Measurements from ENCODE around the gene AKAP6.
"Not testable (repeated sequence)": the region's sequence is repeated elsewhere in the genome, so short reads cannot be mapped to it uniquely, and the experiment has no call there.

Gene AKAP6

GRCh38 chr14:32449648-32450047 lies 120.5 kb downstream of the AKAP6 start:
- no peak for DNase-seq (ENCODE audit: low read depth in 3 of 3)

- DNase-seq (ENCODE audit: low read depth in 3 of 3) = no peak
Measured at GRCh38 chr14:32450919-32451675, 122.0 kb downstream of the AKAP6 start.

GRCh38 chr14:32453857-32454810 lies 125.0 kb downstream of the AKAP6 start:
- no peak for DNase-seq (ENCODE audit: low read depth in 3 of 3)

GRCh38 chr14:32457213-32457920 lies 128.3 kb downstream of the AKAP6 start:
- no peak for DNase-seq (ENCODE audit: low read depth in 3 of 3)

- no peak for DNase-seq (ENCODE audit: low read depth in 3 of 3)
Measured at GRCh38 chr14:32458720-32459119, 129.6 kb downstream of the AKAP6 start.

- no peak for DNase-seq (ENCODE audit: low read depth in 3 of 3)
Measured at GRCh38 chr14:32460267-32460666, 131.2 kb downstream of the AKAP6 start.

GRCh38 chr14:32462553-32462952 lies 133.5 kb downstream of the AKAP6 start:
- DNase-seq (ENCODE audit: low read depth in 3 of 3) = not testable (repeated sequence)

- no peak for DNase-seq (ENCODE audit: low read depth in 3 of 3)
Measured at GRCh38 chr14:32468955-32469354, 139.9 kb downstream of the AKAP6 start.

GRCh38 chr14:32469388-32470160 lies 140.5 kb downstream of the AKAP6 start:
- DNase-seq (ENCODE audit: low read depth in 3 of 3) = no peak

- DNase-seq (ENCODE audit: low read depth in 3 of 3) = no peak
Measured at GRCh38 chr14:32470161-32470715, 141.1 kb downstream of the AKAP6 start.

- no peak for DNase-seq (ENCODE audit: low read depth in 3 of 3)
Measured at GRCh38 chr14:32471181-32471580, 142.1 kb downstream of the AKAP6 start.

GRCh38 chr14:32472076-32472475 lies 143.0 kb downstream of the AKAP6 start:
- no peak for DNase-seq (ENCODE audit: low read depth in 3 of 3)

- no peak for DNase-seq (ENCODE audit: low read depth in 3 of 3)
Measured at GRCh38 chr14:32472512-32473463, 143.7 kb downstream of the AKAP6 start.

- DNase-seq (ENCODE audit: low read depth in 3 of 3) = no peak
Measured at GRCh38 chr14:32473464-32473855, 144.4 kb downstream of the AKAP6 start.

GRCh38 chr14:32474478-32475195 lies 145.5 kb downstream of the AKAP6 start:
- DNase-seq (ENCODE audit: low read depth in 3 of 3) = no peak

- DNase-seq (ENCODE audit: low read depth in 3 of 3) = no peak
Measured at GRCh38 chr14:32476532-32476931, 147.4 kb downstream of the AKAP6 start.

- DNase-seq (ENCODE audit: low read depth in 3 of 3) = no peak
Measured at GRCh38 chr14:32477396-32477795, 148.3 kb downstream of the AKAP6 start.

GRCh38 chr14:32478050-32478449 lies 149.0 kb downstream of the AKAP6 start:
- DNase-seq (ENCODE audit: low read depth in 3 of 3) = no peak

- no peak for DNase-seq (ENCODE audit: low read depth in 3 of 3)
Measured at GRCh38 chr14:32480337-32480736, 151.2 kb downstream of the AKAP6 start.
